HG03460 (cell line): ENCODE measurements around the gene P2RY8.
"Not testable (repeated sequence)": the region's sequence is repeated elsewhere in the genome, so short reads cannot be mapped to it uniquely, and the experiment has no call there.

Source experiments
- ATAC-seq: cut with Tn5 transposase; IDR thresholded peaks from one replicate; pipeline ENCODE4 v1.9.1; 2021; ENCODE audit not compliant: unreplicated experiment

P2RY8 gene

DNA sequence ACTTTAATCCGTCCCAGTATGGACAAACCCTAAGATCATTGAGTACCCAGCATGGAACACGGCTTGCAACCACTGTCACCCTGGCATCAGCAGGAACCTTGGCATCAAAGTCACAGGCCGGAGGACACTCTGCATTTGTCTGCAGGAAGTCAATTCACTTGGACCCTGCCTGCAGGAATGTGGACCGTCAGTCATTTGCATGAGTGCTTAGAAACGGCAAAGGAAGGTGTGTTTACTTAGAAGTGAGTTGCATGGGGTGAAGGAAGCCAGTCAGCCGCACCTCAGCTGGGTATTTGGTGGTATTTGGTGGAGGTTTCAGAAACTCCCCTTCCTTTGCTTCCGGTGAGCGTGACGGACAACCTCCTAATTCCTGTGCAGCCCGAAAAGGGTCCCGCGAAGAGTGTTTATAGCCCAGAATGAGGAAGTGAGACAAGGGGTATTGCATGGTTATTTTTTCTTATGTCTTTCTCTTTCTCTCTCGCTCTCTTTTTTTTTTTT is 15.5 kb downstream of the P2RY8 start:
- ATAC-seq, result peak; percentile 88

DNA sequence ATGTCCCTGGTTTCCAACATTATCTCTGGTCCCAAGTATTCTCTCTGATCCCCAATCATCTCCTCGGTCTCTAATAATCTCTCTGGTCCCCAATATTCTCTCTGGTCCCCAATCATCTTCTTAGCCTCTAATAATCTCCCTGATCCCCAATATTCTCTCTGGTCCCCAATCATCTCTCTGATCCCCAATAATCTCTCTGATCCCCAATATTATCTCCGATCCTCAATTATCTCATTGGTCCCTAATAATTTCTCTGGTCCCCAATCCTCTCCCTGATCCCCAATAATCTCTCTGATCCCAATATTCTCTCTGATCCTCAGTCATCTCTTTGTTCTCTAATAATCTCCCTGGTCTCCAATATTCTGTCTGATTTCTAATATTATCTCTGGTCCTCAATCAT is 16.6 kb downstream of the P2RY8 start:
- ATAC-seq, result no peak

DNA sequence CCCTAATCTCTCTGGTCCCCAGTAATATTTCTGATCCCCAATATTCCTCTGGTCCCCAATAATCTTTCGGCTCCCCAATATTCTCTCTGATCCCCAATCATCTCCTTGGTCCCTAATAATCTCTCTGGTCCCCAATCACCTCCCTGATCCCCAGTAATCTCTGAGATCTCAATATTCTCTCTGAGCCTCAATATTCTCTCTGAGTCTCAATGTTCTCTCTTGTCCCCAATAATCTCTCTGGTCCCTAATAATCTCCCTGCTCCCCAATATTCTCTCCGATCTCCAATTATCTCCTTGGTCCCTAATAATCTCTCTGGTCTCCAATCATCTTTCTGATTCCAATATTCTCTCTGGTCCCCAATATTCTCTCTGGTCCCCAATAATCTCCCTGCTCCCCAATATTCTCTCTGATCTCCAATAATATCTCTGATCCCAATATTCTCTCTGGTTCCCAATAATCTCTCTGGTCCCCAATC is 17.9 kb downstream of the P2RY8 start:
- no peak for ATAC-seq

DNA sequence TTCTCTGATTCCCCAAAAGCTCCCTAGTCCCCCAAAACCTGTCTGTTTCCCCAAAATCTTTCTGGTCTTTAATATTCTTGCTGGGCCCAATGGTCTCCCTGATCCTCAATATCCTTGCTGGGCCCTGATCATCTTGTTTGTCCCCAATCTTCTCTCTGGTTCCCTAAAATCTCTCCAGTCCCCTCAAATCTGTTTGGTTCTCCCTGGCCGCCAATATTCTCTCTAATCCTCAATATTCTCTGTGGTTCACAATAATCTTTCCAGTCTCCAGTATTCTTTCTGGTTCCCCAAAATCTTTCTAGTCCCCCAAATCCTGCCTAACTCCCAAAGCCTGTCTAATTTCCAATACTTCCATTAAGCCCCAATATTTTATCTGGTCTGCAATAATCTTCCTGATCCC is 18.5 kb downstream of the P2RY8 start:
- no peak for ATAC-seq

DNA sequence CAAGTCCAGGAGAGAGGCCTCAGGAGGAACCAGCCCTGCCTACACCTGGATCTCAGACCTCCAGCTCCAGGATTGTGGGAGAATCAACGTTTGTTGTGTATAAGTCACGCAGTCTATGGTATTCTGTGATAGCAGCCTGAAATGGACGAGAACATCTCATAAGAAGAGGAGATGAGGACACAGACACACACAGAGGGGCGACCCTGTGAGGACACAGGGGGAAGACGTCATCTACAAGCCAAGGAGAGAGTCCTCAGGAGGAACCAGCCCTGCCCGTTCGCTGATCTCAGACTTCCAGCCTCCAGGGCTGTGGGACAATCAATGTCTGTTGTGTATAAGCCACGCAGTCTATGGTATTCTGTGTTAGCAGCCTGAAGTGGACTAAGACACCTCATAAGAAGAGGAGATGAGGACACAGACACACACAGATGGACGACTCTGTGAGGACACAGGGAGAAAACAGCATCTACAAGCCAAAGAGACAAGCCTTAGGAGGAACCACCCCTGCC is 20.3 kb downstream of the P2RY8 start:
- ATAC-seq, result no peak

DNA sequence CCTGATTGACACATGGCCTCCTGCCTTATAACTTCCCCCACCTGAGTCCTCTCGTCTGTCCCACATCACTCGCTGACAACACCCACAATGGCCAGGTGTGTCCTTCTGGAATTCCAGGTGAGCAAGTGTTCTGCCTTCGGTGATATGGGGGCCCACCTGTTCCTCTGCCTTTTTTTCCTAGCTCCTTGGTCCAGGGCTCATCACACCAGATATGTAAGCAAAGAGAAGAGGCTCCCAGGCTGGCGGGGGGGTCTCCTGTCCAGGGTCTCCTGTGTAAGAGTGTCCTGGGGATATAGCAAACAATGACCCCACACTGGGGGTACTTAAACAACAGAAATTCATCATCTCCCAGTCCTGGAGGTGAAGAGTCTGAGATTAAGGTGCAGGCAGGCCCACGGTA is 25.2 kb downstream of the P2RY8 start:
- ATAC-seq, result no peak

DNA sequence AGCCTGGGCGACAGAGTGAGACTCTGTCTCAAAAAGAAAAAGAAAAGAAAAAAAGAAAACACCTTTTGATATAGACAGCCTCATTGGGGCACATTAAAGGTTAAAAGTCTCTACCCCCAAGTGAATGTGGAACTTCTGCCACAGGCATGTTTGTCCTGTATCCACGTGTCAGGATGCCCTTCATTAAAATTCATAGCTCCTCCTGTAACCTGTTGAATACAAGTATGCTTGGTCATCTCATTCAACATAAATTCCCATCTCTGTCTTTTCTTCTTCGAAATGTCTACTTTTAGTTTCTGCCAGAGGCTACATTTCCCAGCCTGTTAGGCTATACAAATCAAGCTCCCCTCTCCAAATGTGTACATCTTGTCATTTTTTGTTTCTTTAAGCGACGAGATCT is 25.8 kb downstream of the P2RY8 start:
- no peak for ATAC-seq

DNA sequence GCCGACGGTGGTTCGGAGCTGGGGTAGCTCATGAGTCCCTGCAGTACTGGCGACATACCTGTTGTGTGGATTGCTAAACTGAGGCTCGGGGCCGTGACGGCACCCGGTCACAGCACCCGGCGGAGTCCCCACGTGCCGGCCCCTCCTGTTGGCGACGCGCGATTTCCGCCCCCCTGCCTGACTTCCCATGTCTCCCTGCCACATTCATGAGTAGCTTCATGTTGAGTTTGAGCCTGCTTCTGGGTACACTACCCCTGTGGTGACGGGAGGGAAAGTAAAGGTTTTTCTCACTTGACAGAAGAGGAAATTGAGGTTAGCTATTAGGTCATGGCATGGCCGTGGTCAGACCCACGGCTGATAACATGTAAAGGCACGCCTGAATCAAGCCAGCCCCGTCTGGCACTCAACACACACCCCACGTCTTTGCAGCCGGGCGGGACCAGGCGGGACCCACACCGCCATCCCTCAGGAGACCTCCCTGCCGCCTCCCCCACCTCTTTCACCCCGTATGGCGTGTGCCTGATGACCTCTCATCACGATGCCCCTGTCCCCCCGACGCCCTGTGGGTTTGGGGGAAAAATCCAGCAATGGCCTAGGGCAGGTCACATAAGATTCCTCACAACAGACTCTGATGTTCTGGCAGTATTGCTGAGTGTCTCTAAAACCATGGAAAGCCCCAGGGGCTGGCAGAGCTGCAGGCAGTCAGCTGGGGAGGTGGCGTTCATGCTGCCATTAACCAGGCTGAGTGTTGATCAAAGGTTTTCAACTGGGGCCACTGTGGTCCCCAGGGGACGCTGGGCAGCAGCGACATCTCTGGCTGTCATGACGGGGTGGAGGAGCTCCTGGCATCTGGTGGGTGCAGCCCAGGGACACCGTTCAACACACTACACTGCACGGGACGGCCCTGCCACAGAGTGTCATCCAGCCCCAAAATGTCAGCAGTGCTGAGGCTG is 29.2 kb downstream of the P2RY8 start:
- ATAC-seq, result peak; percentile 58

DNA sequence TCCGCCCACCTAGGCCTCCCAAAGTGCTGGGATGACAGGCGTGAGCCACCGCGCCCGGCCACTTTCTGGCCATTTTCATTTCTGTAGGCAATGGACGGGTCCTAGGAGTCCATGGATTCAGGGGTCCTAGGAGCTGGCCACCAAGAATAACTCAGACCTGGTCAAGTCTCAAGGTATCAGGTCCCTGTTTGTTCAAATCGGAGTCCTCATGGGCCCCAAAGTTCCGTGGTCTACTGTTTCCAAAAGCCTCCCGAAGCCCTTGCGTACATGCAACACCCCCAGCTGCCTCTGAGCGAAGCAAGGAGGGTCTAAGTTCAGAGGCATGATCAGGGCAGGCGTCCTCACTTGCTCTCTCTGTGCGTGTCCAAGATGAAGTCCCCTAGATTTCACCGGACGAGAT is 30.1 kb downstream of the P2RY8 start:
- ATAC-seq, result no peak

DNA sequence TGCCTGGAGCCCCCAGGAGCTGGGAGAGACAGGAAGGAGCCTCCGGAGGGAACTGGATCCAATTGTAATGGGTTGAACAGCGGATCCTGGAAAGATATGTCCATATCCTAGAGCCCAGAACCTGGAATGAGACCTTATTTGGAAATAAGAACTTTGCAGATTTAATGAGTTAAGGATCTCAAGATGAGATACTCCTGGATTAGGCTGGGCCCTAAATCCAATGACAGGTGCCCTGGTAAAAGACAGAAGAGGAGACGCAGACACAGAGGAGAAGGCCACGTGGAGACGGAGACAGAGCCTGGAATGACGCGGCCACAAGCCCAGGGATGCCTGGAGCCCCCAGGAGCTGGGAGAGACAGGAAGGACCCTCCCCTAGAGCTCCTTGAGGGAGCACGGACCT is 34.1 kb downstream of the P2RY8 start:
- ATAC-seq, result no peak

DNA sequence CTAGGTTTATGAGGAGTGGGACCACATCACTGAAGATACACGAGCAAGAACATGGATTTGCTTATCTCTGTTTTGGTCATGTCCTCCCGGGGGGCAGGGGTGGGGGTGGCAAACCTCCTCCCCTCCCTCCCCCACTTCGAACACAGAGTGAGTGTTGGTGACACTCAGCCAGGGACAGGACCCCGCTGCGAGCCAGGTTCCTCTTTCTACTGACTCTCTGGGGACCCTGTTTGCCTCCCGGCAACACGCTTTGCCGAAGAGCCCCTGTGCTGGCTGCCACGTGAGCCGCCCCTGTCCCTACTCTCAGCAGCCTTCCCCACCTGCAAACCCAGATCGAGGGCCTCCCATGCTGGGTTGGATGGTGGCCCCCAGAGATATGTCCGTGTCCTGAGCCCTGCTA is 34.7 kb downstream of the P2RY8 start:
- ATAC-seq, result peak; percentile 49

DNA sequence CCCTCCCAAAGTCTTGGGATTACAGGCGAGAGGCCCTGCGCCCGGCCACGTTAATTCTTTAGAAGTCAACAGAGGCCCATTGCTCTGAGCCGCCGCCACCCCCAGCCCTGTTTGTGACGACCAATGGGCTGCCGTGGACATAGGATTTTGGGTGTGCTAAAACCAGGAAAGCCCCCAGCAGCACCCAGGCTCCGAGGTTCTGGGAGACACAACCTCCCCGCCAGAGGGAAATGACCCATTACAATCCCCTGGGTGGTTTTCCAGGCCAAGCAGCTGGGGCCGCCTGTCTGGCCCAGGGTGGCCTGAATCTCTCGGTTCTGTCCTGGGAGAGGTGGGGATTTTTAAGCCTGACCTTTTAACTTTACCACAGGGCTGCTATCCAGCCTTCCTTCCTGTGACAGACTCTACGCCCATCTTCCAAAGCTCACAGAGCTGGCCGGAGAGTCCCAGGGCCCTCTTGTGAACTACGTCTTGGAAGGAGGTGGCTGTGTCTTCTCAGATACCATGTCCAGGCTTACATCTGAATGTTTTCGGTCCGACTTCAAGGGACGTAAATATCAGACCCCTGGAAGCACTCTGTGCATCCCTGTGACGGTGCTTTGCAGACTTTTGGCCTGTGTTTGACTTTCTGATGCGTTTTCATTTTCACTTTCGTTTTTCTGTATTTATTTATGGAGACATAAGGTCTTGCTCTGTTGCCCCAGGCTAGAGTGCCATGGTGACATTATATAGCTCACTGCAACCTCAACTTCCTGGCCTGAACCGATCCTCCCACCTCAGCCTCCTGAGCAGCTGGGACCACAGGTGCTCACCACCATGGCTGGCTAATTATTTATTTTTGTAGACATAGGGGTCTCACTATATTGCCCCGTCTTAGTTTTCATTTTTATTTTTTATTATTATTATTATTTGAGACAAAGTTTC is 36.0 kb downstream of the P2RY8 start:
- peak; percentile 56 for ATAC-seq

DNA sequence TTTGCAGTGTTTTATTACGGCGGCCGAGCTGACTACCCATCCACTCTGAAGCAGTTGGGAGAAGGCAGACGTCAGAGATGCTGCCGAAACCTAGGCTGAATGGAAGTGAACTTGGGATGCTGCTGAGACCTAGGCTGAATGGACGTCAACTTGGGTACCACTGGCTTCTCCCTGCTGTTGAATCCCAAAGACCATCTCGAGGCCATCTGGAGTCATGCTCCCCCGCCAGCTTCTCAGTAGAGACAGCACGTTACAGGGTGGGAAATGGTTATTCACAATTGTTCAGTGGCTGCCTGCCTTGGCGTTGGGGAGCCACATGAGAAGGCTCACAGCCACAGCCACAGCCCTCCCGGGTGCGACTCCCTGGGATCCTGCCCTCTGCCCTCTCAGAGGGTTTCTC is 40.9 kb downstream of the P2RY8 start:
- ATAC-seq, result no peak

DNA sequence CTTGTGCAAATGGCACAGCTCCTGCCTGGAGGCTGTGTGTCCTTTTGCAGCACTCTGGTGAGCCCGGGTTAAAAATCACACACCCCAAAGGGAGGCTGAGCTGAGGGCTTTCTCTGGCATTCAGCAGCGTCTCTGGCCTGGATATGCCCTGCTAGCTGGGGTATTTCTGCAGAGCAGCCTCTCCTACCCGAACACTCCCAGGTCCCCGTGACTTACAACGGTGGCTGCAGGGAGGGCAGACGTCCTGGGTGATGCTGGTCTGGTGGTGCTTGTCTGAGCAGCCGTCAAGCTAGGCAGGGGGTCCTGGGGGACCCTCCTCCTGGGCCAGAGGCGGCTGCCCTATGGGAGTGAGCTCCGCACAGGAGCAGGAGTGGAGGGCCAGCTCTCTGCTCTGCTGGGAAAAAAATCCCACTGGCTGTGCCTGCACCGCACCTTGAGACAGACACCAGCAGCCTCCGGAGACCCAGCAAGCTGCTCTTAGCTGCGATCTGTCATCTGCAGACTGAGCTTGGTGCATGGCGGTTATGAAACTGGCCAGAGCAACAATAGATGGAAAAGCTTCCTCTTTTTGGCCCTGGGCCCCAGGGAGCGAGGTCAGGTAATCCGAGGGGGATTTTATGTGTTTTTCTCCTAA is 43.0 kb downstream of the P2RY8 start:
- ATAC-seq, result peak; percentile 50

DNA sequence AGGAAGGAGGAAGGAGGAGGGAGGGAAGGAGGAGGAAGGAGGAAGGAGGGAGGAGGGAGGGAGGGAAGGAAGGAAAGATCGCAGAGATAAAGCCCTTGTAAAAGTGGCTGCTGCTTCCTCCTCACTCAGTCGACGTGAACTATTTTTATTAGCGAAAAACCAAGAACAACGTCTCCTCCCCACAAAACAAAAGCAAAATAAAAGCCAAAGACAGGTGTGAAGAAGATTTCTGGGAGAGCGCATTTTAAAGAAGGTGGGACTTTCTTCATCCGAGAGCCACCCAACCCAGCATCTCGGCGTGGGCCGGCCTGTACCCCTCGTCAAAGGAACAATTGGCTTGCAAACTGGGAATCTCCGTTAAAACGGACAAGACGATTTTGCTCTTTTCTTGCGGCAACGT is 43.6 kb downstream of the P2RY8 start:
- ATAC-seq, result no peak

DNA sequence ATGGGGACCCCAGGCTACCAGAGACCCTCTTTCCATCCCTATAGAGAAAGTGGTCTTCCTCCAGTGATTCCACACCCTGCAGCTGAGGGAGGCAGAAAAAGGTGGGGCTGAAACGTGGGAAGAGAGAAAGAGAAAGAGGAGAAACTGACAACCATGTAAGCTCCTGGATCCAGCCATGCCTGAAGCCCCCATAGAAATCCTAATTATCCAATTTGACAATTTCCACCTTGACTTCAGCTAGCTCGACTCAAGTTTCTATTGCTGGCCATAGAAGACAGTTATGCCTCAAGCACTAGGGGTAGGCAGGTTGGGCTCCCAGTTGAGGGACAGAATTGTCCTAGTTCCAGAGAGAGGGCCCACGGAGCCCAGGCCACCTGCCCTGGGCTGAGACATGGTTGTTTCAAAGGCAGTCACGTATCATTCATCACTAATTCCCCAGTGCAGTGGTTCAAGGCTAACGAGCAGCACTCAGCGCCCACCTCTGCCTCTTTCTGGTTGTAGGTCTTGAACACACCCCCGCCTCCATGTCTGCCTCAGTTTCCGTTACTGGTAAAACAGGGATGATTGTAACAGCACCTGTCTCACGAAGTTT is 44.5 kb downstream of the P2RY8 start:
- no peak for ATAC-seq

DNA sequence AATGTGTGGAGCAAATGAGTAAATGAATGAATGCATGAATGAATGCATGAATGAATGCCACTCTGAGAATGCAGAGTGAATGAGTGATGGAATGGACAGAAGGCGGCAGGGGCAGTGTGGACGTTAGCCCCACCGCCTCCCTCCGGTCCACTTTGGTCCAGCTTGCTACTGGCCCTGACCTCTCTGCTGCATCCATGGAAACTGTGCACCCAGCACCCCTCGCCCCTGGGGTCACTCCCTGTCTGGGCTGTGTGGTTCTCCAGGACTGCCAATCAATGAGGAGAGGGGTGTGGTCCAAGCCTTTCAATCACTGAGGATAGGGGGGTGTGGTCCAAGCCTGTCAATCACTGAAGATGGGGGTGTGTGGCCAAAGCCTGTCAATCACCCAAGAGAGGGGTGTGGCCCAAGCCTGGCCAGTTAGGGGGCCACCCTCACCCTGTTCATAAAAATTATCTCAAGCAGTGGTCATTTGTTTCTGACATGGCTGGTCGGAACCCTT is 45.1 kb downstream of the P2RY8 start:
- ATAC-seq, result peak; percentile 70

DNA sequence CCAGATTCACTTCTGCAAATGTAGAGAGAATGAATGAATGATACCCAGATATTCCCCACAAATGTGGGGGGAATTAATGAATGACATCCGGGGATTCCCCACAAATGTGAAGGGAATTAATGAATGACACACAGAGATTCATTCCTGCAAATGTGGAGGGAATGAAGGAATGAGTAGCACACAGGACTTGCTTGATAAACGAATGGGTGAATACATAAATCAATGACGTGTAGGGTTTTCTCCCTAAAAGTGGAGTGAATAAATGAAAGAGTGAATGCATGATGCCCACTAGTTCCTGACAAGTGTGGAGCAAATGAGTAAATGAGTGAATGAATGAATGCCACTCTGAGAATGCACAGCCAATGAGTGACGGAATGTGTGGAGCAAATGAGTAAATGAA is 45.7 kb downstream of the P2RY8 start:
- not testable (repeated sequence) for ATAC-seq

DNA sequence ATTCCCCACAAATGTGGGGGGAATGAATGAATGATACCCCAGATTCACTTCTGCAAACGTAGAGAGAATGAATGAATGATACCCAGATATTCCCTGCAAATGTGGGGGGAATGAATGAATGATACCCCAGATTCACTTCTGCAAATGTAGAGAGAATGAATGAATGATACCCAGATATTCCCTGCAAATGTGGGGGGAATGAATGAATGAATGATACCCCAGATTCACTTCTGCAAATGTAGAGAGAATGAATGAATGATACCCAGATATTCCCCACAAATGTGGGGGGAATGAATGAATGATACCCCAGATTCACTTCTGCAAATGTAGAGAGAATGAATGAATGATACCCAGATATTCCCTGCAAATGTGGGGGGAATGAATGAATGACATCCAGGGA is 46.3 kb downstream of the P2RY8 start:
- ATAC-seq, result not testable (repeated sequence)

DNA sequence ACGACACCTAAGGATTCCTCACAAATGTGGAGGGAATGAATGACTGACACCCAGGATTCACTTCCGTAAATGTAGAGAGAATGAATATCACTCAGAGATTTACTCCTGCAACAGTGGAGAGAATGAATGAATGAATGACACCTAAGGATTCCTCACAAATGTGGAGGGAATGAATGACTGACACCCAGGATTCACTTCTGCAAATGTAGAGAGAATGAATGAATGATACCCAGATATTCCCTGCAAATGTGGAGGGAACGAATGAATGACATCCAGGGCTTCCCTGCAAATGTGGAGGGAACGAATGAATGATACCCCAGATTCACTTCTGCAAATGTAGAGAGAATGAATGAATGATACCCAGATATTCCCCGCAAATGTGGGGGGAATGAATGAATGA is 47.6 kb downstream of the P2RY8 start:
- ATAC-seq, result not testable (repeated sequence)
